Right renal pelvis (tissue), 4 donors: ENCODE data around the gene NUAK2. TPM values are rescaled to one million over a fixed set of nuclear protein-coding genes. Genes with fewer than 3 reads are reported as not detected.

Source experiments
- DNase-seq, 4 donors: peaks; one replicate each; pipeline ENCODE4 v3.0.0-alpha.2; 2013; ENCODE audit warnings: low read depth in 4 of 4, low spot score in 3 of 4, missing footprints in 1 of 4
- polyA plus RNA-seq, 4 donors: library from polyadenylated mRNA; unstranded; fragments of 120-200 nt; gene quantifications; one replicate each; pipeline ENCODE4 v1.2.1, GENCODE V29; 2013; ENCODE audit not compliant: insufficient read length in 4 of 4

Gene NUAK2
- polyA plus RNA-seq, 4 donors = 7.6 to 12.5 (median 11.1) TPM

GRCh38 chr1:205259324-205259832, 62.2 kb downstream of the NUAK2 start:
- DNase-seq = no peak

- no peak for DNase-seq
Measured at GRCh38 chr1:205258719-205259118, 62.8 kb downstream of the NUAK2 start.

GRCh38 chr1:205258261-205258691, 63.3 kb downstream of the NUAK2 start:
- no peak for DNase-seq

GRCh38 chr1:205257735-205258134, 63.8 kb downstream of the NUAK2 start:
- no peak for DNase-seq

- DNase-seq = no peak
Measured at GRCh38 chr1:205256951-205257625, 64.5 kb downstream of the NUAK2 start.

- DNase-seq = peak; percentile 71 to 80 (median 76)
Measured at GRCh38 chr1:205255941-205256780, 65.4 kb downstream of the NUAK2 start.

Other genes starting within 250 kb of the NUAK2 start
- 1 to 10 TPM; 3.2 to 4.0 (median 3.9) TPM for gene TMEM81, start 237.3 kb downstream of the NUAK2 start, polyA plus RNA-seq
- gene RBBP5, start 199.8 kb downstream of the NUAK2 start, polyA plus RNA-seq = 10 to 100 TPM; 19.2 to 22.9 (median 21.0) TPM
- gene DSTYK, start 110.0 kb downstream of the NUAK2 start, polyA plus RNA-seq = 10 to 100 TPM; 18.6 to 21.6 (median 20.7) TPM
- 1 to 10 TPM; 6.3 to 8.3 (median 7.6) TPM for gene TMCC2, start 93.8 kb downstream of the NUAK2 start, polyA plus RNA-seq
- 1 to 10 TPM; 1.5 to 2.4 (median 2.2) TPM for gene KLHDC8A, start 35.2 kb upstream of the NUAK2 start, polyA plus RNA-seq
- 1 to 10 TPM; 2.8 to 3.9 (median 3.4) TPM for gene LEMD1, start 100.3 kb upstream of the NUAK2 start, polyA plus RNA-seq
- 1 to 10 TPM; 2.9 to 3.0 (median 3.0) TPM for gene BLACAT1, start 134.3 kb upstream of the NUAK2 start, polyA plus RNA-seq
- 10 to 100 TPM; 20.1 to 34.5 (median 25.5) TPM for gene CDK18, start 182.9 kb upstream of the NUAK2 start, polyA plus RNA-seq